ENCODE results near the gene PITPNM1. TPM values are rescaled to one million over a fixed set of nuclear protein-coding genes. Genes with fewer than 3 reads are reported as not detected.

Gene PITPNM1
- total and polyA plus RNA-seq, 2 experiments from 2014 or later = 9.1 to 57.1 TPM

DNA sequence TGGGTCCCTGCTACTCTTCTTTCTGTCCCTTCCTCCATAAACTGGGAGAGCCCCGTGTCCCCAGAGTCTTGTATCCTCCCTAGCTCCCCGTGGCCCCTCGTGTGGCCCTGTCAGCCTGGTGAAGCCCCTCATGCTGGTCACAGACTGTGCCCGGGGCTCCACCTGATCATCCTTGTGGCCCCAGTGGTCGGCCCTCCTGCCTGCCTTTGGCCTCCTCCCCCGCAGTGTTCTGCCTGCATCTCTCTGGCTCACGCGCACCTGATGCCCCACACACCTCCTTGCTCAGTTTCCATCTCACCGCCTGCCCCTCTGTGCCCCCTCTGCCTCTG is 19.3 kb upstream of the PITPNM1 start (continued):
- TF ChIP-seq JUNB (IDR thresholded peaks at IDR 0.05; ENCODE audit: unreplicated experiment) = no peak
- TF ChIP-seq POLR2AphosphoS5 (IDR thresholded peaks at IDR 0.05; ENCODE audit: low read depth) = no peak
- TF ChIP-seq STAT1 (IDR thresholded peaks at IDR 0.05; ENCODE audit: unreplicated experiment) = no peak
- no peak for TF ChIP-seq CREB1 (CRISPR knock-in tag; IDR thresholded peaks at IDR 0.05; ENCODE audit: low read depth)
- no peak for TF ChIP-seq ZNF331 (CRISPR knock-in tag; IDR thresholded peaks at IDR 0.05; ENCODE audit: low read depth)
- TF ChIP-seq, protein P1, sequence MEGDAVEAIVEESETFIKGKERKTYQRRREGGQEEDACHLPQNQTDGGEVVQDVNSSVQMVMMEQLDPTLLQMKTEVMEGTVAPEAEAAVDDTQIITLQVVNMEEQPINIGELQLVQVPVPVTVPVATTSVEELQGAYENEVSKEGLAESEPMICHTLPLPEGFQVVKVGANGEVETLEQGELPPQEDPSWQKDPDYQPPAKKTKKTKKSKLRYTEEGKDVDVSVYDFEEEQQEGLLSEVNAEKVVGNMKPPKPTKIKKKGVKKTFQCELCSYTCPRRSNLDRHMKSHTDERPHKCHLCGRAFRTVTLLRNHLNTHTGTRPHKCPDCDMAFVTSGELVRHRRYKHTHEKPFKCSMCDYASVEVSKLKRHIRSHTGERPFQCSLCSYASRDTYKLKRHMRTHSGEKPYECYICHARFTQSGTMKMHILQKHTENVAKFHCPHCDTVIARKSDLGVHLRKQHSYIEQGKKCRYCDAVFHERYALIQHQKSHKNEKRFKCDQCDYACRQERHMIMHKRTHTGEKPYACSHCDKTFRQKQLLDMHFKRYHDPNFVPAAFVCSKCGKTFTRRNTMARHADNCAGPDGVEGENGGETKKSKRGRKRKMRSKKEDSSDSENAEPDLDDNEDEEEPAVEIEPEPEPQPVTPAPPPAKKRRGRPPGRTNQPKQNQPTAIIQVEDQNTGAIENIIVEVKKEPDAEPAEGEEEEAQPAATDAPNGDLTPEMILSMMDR (conservative IDR thresholded peaks at IDR 0.05; ENCODE audit: low read depth in 2 of 2) = no peak
- no peak for TF ChIP-seq NANOG (IDR thresholded peaks at IDR 0.05; ENCODE audit: borderline replicate concordance)
- TF ChIP-seq, protein P2, sequence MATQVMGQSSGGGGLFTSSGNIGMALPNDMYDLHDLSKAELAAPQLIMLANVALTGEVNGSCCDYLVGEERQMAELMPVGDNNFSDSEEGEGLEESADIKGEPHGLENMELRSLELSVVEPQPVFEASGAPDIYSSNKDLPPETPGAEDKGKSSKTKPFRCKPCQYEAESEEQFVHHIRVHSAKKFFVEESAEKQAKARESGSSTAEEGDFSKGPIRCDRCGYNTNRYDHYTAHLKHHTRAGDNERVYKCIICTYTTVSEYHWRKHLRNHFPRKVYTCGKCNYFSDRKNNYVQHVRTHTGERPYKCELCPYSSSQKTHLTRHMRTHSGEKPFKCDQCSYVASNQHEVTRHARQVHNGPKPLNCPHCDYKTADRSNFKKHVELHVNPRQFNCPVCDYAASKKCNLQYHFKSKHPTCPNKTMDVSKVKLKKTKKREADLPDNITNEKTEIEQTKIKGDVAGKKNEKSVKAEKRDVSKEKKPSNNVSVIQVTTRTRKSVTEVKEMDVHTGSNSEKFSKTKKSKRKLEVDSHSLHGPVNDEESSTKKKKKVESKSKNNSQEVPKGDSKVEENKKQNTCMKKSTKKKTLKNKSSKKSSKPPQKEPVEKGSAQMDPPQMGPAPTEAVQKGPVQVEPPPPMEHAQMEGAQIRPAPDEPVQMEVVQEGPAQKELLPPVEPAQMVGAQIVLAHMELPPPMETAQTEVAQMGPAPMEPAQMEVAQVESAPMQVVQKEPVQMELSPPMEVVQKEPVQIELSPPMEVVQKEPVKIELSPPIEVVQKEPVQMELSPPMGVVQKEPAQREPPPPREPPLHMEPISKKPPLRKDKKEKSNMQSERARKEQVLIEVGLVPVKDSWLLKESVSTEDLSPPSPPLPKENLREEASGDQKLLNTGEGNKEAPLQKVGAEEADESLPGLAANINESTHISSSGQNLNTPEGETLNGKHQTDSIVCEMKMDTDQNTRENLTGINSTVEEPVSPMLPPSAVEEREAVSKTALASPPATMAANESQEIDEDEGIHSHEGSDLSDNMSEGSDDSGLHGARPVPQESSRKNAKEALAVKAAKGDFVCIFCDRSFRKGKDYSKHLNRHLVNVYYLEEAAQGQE (IDR thresholded peaks at IDR 0.05; ENCODE audit: unreplicated experiment) = no peak

DNA sequence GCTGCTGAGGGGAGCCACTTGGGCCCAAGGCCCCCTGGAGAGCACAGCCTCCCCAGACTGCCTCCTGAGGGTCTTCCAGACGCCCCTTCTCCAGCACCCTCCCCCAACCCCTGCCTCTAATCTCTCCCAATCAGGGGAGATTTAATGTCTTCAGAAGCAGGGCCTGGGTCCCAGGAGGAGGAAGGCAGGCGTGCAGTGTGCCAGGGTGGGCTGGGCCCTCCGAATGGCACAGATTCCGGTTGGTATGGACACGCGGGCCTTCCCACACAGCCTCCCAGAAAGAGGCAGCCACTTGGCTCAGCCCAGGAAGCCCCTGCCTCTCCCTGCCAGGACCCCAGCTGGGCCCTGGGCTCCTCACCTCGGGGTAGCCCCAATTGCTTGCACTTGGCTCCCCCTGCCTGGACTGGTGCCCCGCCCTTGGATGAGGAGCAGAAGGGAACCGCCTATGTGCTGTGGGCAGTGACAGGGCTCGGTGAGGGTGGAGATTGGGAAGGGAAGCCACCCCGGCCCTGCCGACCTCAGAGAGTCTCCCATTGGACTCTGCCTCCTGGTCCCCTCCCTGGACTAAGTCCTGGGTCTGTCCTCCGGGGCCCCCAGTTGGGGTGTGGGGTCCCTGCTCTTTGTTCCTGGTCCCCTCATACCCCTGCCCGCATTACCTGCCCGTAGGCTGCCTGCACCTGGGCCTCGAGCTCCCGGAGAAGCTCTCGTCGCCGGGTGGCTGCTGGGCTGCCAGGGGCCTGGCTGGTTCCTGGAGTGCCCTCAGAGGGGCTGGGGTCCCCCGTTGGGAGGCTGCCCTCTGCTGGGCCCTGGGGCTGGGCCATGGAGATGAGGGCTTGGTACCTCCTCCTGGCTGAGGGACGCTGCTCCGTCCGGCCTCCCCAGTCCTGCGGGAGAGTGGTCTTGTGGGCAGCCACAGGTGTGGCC is 18.7 kb upstream of the PITPNM1 start:
- no peak overlapping the region for H3K4me3 Mint-ChIP-seq
- H3K4me3 ChIP-seq = no peak overlapping the region
- no peak overlapping the region for H3K27ac Mint-ChIP-seq
- H4K20me1 ChIP-seq (replicated peaks; ENCODE audit: insufficient read depth) = no peaks in the 10 kb centered on the region
- no peaks in the 10 kb centered on the region for H3K4me1 ChIP-seq (ENCODE audit: insufficient read depth)
- DNase-seq (ENCODE audit: low spot score) = no peak
- no peaks in the 10 kb centered on the region; the same call in 2 of the 3 replicates for H3K36me3 Mint-ChIP-seq (ENCODE audit: low read depth)
- H3K9me2 ChIP-seq (ENCODE audit: insufficient read depth) = 0 out of 2 replicates have a peak, but pooled peaks cover 5% of the 10 kb centered on the region
- H2AFZ ChIP-seq = no peak overlapping the region
- no peak overlapping the region for H3K4me2 ChIP-seq
- H3K27ac ChIP-seq (ENCODE audit: low read depth) = no peak overlapping the region
- H3K4me1 Mint-ChIP-seq = no peaks in the 10 kb centered on the region
- no peaks in the 10 kb centered on the region for H3K27me3 ChIP-seq (ENCODE audit: insufficient read depth)
- ATAC-seq = peak; percentile 59
- no peaks in the 10 kb centered on the region for H3K79me2 ChIP-seq (replicated peaks; ENCODE audit: insufficient read depth)
- H3K27me3 Mint-ChIP-seq (ENCODE audit: insufficient read depth, low read depth, poor library complexity) = peaks cover 5% of the 10 kb centered on the region
- no peaks in the 10 kb centered on the region for H3F3A ChIP-seq (replicated peaks; ENCODE audit: low read depth)
- no peaks in the 10 kb centered on the region; the same call in 1 of the 3 replicates for H3K9me3 Mint-ChIP-seq
- no peaks in the 10 kb centered on the region for H3K36me3 ChIP-seq (ENCODE audit: insufficient read depth)
- no peak for TF ChIP-seq STAT1 (IDR thresholded peaks at IDR 0.05; ENCODE audit: unreplicated experiment)
- TF ChIP-seq ZNF462 (CRISPR knock-in tag; IDR thresholded peaks at IDR 0.05) = no peak
- TF ChIP-seq, protein P1 (conservative IDR thresholded peaks at IDR 0.05; ENCODE audit: low read depth in 2 of 2) = peak in 1 of 2 experiments; percentile 37; a peak in 1 of 4 replicates
